Measurements from ENCODE around the gene WDR1.

- TF ChIP-seq ZNF660 (CRISPR knock-in tag; IDR thresholded peaks at IDR 0.05; ENCODE audit: borderline replicate concordance, low read depth) (no peak), ZNF274 (CRISPR knock-in tag; IDR thresholded peaks at IDR 0.05) (no peak), POLR2A (IDR thresholded peaks at IDR 0.05; ENCODE audit: insufficient read depth in 1 of 2, low read depth in 2 of 2, low read length in 2 of 2) (no peak), ZSCAN9 (CRISPR knock-in tag; IDR thresholded peaks at IDR 0.05; ENCODE audit: borderline replicate concordance) (no peak), GTF2F1 (IDR thresholded peaks at IDR 0.05; ENCODE audit: low read length) (no peak), RXRB (CRISPR knock-in tag; IDR thresholded peaks at IDR 0.05; ENCODE audit: borderline replicate concordance) (no peak), EP300 (IDR thresholded peaks at IDR 0.05; ENCODE audit: low read depth in 2 of 2, low read length in 2 of 2) (no peak), EP300 (CRISPR knock-in tag; IDR thresholded peaks at IDR 0.05; ENCODE audit: borderline replicate concordance) (no peak), CTCF (CRISPR knock-in tag; IDR thresholded peaks at IDR 0.05) (no peak), BATF2 (CRISPR knock-in tag; IDR thresholded peaks at IDR 0.05) (no peak), ATF1 (CRISPR knock-in tag; IDR thresholded peaks at IDR 0.05) (no peak)
- TF ChIP-seq, protein P1, sequence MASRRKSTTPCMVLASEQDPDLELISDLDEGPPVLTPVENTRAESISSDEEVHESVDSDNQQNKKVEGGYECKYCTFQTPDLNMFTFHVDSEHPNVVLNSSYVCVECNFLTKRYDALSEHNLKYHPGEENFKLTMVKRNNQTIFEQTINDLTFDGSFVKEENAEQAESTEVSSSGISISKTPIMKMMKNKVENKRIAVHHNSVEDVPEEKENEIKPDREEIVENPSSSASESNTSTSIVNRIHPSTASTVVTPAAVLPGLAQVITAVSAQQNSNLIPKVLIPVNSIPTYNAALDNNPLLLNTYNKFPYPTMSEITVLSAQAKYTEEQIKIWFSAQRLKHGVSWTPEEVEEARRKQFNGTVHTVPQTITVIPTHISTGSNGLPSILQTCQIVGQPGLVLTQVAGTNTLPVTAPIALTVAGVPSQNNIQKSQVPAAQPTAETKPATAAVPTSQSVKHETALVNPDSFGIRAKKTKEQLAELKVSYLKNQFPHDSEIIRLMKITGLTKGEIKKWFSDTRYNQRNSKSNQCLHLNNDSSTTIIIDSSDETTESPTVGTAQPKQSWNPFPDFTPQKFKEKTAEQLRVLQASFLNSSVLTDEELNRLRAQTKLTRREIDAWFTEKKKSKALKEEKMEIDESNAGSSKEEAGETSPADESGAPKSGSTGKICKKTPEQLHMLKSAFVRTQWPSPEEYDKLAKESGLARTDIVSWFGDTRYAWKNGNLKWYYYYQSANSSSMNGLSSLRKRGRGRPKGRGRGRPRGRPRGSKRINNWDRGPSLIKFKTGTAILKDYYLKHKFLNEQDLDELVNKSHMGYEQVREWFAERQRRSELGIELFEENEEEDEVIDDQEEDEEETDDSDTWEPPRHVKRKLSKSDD (CRISPR knock-in tag; IDR thresholded peaks at IDR 0.05; ENCODE audit: low read depth), result no peak
- TF ChIP-seq, protein P2, sequence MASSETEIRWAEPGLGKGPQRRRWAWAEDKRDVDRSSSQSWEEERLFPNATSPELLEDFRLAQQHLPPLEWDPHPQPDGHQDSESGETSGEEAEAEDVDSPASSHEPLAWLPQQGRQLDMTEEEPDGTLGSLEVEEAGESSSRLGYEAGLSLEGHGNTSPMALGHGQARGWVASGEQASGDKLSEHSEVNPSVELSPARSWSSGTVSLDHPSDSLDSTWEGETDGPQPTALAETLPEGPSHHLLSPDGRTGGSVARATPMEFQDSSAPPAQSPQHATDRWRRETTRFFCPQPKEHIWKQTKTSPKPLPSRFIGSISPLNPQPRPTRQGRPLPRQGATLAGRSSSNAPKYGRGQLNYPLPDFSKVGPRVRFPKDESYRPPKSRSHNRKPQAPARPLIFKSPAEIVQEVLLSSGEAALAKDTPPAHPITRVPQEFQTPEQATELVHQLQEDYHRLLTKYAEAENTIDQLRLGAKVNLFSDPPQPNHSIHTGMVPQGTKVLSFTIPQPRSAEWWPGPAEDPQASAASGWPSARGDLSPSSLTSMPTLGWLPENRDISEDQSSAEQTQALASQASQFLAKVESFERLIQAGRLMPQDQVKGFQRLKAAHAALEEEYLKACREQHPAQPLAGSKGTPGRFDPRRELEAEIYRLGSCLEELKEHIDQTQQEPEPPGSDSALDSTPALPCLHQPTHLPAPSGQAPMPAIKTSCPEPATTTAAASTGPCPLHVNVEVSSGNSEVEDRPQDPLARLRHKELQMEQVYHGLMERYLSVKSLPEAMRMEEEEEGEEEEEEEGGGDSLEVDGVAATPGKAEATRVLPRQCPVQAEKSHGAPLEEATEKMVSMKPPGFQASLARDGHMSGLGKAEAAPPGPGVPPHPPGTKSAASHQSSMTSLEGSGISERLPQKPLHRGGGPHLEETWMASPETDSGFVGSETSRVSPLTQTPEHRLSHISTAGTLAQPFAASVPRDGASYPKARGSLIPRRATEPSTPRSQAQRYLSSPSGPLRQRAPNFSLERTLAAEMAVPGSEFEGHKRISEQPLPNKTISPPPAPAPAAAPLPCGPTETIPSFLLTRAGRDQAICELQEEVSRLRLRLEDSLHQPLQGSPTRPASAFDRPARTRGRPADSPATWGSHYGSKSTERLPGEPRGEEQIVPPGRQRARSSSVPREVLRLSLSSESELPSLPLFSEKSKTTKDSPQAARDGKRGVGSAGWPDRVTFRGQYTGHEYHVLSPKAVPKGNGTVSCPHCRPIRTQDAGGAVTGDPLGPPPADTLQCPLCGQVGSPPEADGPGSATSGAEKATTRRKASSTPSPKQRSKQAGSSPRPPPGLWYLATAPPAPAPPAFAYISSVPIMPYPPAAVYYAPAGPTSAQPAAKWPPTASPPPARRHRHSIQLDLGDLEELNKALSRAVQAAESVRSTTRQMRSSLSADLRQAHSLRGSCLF (CRISPR knock-in tag; IDR thresholded peaks at IDR 0.05; ENCODE audit: borderline replicate concordance), result no peak
Observed at GRCh38 chr4:10158333-10158942, 41.8 kb upstream of the WDR1 start.
